ENCODE results near the gene EML4. TPM values are rescaled to one million over a fixed set of nuclear protein-coding genes. Genes with fewer than 3 reads are reported as not detected.

EML4 gene
- total and polyA plus RNA-seq, 2 of the 13 experiments (the other 11 are each of a cell fraction or from before 2014, with no cell fraction given) = 243 to 476 TPM

GRCh38 chr2:42342061-42342794, 173.1 kb downstream of the EML4 start (continued):
- TF ChIP-seq, protein P1, sequence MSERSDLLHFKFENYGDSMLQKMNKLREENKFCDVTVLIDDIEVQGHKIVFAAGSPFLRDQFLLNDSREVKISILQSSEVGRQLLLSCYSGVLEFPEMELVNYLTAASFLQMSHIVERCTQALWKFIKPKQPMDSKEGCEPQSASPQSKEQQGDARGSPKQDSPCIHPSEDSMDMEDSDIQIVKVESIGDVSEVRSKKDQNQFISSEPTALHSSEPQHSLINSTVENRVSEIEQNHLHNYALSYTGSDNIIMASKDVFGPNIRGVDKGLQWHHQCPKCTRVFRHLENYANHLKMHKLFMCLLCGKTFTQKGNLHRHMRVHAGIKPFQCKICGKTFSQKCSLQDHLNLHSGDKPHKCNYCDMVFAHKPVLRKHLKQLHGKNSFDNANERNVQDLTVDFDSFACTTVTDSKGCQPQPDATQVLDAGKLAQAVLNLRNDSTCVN (CRISPR knock-in tag; IDR thresholded peaks at IDR 0.05; ENCODE audit: borderline replicate concordance) = no peak
- TF ChIP-seq ZFP37 (CRISPR knock-in tag; IDR thresholded peaks at IDR 0.05; ENCODE audit: borderline replicate concordance) (0 out of 2 replicates have a peak, but pooled peaks have one; percentile 23), ZNF777 (CRISPR knock-in tag; IDR thresholded peaks at IDR 0.05) (no peak; the same call in 1 of the 2 replicates), MBD4 (IDR thresholded peaks at IDR 0.05; ENCODE audit: borderline replicate concordance, low read length) (no peak; the same call in 1 of the 2 replicates), ZNF430 (CRISPR knock-in tag; IDR thresholded peaks at IDR 0.05) (no peak), ZNF607 (CRISPR knock-in tag; IDR thresholded peaks at IDR 0.05; ENCODE audit: borderline replicate concordance) (peak; percentile 50; the same call in 1 of the 2 replicates), ZNF776 (CRISPR knock-in tag; IDR thresholded peaks at IDR 0.05) (no peak), SPEN (CRISPR knock-in tag; IDR thresholded peaks at IDR 0.05; ENCODE audit: low read depth) (0 out of 2 replicates have a peak, but pooled peaks have one; percentile 24), HOXA5 (CRISPR knock-in tag; IDR thresholded peaks at IDR 0.05) (no peak; the same call in 1 of the 2 replicates), HHEX (CRISPR knock-in tag; IDR thresholded peaks at IDR 0.05) (no peak), JUNB (CRISPR knock-in tag; IDR thresholded peaks at IDR 0.05; ENCODE audit: borderline replicate concordance) (no peak), ZNF337 (CRISPR knock-in tag; IDR thresholded peaks at IDR 0.05; ENCODE audit: borderline replicate concordance, low read depth) (peak; percentile 67; the same call in 1 of the 2 replicates), NCOR1 (IDR thresholded peaks at IDR 0.05; ENCODE audit: borderline replicate concordance, low read length) (no peak), DNMT3B (CRISPR knock-in tag; conservative IDR thresholded peaks at IDR 0.05) (no peak), BHLHE40 (IDR thresholded peaks at IDR 0.05; ENCODE audit: low read length) (peak; percentile 20; the same call in 1 of the 2 replicates), ZNF512B (CRISPR knock-in tag; IDR thresholded peaks at IDR 0.05; ENCODE audit: borderline replicate concordance) (no peak)
- TF ChIP-seq, protein P2, sequence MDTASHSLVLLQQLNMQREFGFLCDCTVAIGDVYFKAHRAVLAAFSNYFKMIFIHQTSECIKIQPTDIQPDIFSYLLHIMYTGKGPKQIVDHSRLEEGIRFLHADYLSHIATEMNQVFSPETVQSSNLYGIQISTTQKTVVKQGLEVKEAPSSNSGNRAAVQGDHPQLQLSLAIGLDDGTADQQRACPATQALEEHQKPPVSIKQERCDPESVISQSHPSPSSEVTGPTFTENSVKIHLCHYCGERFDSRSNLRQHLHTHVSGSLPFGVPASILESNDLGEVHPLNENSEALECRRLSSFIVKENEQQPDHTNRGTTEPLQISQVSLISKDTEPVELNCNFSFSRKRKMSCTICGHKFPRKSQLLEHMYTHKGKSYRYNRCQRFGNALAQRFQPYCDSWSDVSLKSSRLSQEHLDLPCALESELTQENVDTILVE (CRISPR knock-in tag; IDR thresholded peaks at IDR 0.05) = no peak
- TF ChIP-seq, protein P3, sequence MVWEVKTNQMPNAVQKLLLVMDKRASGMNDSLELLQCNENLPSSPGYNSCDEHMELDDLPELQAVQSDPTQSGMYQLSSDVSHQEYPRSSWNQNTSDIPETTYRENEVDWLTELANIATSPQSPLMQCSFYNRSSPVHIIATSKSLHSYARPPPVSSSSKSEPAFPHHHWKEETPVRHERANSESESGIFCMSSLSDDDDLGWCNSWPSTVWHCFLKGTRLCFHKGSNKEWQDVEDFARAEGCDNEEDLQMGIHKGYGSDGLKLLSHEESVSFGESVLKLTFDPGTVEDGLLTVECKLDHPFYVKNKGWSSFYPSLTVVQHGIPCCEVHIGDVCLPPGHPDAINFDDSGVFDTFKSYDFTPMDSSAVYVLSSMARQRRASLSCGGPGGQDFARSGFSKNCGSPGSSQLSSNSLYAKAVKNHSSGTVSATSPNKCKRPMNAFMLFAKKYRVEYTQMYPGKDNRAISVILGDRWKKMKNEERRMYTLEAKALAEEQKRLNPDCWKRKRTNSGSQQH (CRISPR knock-in tag; IDR thresholded peaks at IDR 0.05; ENCODE audit: low read depth) = no peak
- TF ChIP-seq, protein P4, sequence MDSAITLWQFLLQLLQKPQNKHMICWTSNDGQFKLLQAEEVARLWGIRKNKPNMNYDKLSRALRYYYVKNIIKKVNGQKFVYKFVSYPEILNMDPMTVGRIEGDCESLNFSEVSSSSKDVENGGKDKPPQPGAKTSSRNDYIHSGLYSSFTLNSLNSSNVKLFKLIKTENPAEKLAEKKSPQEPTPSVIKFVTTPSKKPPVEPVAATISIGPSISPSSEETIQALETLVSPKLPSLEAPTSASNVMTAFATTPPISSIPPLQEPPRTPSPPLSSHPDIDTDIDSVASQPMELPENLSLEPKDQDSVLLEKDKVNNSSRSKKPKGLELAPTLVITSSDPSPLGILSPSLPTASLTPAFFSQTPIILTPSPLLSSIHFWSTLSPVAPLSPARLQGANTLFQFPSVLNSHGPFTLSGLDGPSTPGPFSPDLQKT (CRISPR knock-in tag; IDR thresholded peaks at IDR 0.05; ENCODE audit: borderline replicate concordance) = no peak
- TF ChIP-seq, protein P5, sequence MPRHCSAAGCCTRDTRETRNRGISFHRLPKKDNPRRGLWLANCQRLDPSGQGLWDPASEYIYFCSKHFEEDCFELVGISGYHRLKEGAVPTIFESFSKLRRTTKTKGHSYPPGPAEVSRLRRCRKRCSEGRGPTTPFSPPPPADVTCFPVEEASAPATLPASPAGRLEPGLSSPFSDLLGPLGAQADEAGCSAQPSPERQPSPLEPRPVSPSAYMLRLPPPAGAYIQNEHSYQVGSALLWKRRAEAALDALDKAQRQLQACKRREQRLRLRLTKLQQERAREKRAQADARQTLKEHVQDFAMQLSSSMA (CRISPR knock-in tag; IDR thresholded peaks at IDR 0.05) = peak; percentile 33; the same call in 1 of the 2 replicates

Measured in HepG2 (cell line).